Colonic mucosa (tissue), 4 donors: ENCODE data around the gene ADCY4. TPM values are rescaled to one million over a fixed set of nuclear protein-coding genes. Genes with fewer than 3 reads are reported as not detected.

ENCODE experiments used
- DNase-seq: peaks from one replicate; pipeline ENCODE4 v3.0.0-alpha.2; 2020
- H3K27ac ChIP-seq: fragments of 200-600 bp; one replicate; pipeline ENCODE4 v1.8.0; 2021
- H3K27me3 ChIP-seq: fragments of 200-600 bp; one replicate; pipeline ENCODE4 v1.8.0; 2021
- H3K36me3 ChIP-seq: fragments of 200-600 bp; one replicate; pipeline ENCODE4 v1.8.0; 2021
- H3K4me1 ChIP-seq: fragments of 200-600 bp; one replicate; pipeline ENCODE4 v1.8.0; 2021; ENCODE audit warnings: mild to moderate bottlenecking
- H3K4me3 ChIP-seq: fragments of 200-600 bp; one replicate; pipeline ENCODE4 v1.8.0; 2021
- H3K9ac ChIP-seq, 2 donors: one replicate each; pipeline ENCODE4 v1.7.0; 2013; ENCODE audit warnings: control low read depth in 2 of 2, low read depth in 2 of 2, low read length in 2 of 2
- H3K9me3 ChIP-seq: fragments of 200-600 bp; one replicate; pipeline ENCODE4 v1.8.0; 2021
- intact Hi-C: fragments of 100-400 bp; cut with DNase I; formaldehyde crosslinking; loops from one replicate; pipeline ENCODE4 v1.14.1; 2022
- total RNA-seq, 2 donors: library from RNA; stranded (reverse); fragmentation: NEBNext Ultra II Directional in 1 of 2; extraction: Animal tissue kit (Norgen Biotek cat#: 25700) in 1 of 2; gene quantifications; one replicate each; pipeline ENCODE4 v1.2.1, GENCODE V29; 2021
- TF ChIP-seq, protein P1 (sequence below): fragments of 200-600 bp; IDR thresholded peaks from one replicate; pipeline ENCODE4 v1.8.0; 2022; ENCODE audit warnings: antibody characterized with exemption, mild to moderate bottlenecking
- donor health status: healthy.
- donor health status: DM: no; HTN: no; CAD: no.
- donor health status: DM: no; HTN: no; CAD: no.

The ADCY4 gene
- total RNA-seq, 2 donors from 2014 or later = 6.7 to 10.2 TPM

DNA sequence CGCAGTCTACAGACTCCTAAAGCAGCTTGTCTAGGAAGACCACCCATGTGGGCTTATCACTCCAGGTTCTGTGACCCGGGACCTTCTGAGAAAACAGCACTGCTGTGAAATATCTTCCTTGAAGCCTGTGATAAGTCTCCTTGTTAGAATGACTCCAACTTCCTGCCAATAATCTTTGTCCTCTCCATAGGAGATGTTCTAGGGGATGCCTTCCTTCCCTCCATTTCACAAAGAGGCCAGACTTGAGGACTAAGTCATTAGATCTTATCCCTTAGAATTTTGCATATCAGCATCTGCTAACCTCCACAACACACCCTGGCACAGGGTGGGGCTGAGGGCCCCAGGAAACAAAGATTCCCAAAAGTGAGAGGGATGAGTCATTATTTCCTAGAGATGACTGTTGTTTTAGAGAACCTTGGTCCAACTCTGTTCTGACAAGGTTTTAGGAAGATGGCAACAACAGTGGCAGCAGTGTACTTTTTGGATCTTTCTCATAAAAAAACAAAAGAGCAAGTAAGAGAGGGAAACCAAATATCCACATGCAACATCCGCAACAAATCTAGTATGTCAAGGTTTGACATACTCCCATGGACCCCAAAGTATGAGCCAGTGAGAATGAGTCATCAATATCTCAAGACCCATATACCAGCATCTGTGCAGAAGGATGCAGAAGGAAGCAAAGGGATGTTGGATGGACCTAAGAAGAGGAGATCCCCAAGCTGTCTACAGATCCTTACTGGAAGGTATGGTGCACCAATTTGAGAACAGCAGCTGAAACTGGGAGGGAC, 17.5 kb downstream of the ADCY4 start:
- Histone ChIP-seq H3K27me3 (no peaks in the 10 kb centered on the region), H3K9ac (no peak overlapping the region), H3K9me3 (no peaks in the 10 kb centered on the region), H3K36me3 (no peaks in the 10 kb centered on the region), H3K27ac (no peak overlapping the region), H3K4me1 (peaks cover 5% of the 10 kb centered on the region), H3K4me3 (no peak overlapping the region)
- intact Hi-C loops = no loop called here
- no peak for DNase-seq
- TF ChIP-seq, protein P1, sequence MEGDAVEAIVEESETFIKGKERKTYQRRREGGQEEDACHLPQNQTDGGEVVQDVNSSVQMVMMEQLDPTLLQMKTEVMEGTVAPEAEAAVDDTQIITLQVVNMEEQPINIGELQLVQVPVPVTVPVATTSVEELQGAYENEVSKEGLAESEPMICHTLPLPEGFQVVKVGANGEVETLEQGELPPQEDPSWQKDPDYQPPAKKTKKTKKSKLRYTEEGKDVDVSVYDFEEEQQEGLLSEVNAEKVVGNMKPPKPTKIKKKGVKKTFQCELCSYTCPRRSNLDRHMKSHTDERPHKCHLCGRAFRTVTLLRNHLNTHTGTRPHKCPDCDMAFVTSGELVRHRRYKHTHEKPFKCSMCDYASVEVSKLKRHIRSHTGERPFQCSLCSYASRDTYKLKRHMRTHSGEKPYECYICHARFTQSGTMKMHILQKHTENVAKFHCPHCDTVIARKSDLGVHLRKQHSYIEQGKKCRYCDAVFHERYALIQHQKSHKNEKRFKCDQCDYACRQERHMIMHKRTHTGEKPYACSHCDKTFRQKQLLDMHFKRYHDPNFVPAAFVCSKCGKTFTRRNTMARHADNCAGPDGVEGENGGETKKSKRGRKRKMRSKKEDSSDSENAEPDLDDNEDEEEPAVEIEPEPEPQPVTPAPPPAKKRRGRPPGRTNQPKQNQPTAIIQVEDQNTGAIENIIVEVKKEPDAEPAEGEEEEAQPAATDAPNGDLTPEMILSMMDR = no peak

DNA sequence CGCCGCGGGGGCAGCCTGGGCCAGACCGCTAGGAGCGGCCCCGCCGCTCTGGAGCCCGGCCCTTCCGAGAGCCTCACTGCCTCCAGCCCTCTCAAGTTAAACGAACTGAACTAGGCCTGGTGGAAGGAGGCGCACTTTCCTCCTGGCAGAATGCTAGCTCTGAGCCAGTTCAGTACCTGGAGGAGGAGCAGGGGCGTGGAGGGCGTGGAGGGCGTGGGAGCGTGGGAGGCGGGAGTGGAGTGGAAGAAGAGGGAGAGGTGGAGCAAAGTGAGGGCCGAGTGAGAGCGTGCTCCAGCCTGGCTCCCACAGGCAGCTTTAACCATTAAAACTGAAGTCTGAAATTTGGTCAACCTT, 18.3 kb downstream of the ADCY4 start:
- DNase-seq = no peak
- H3K9ac ChIP-seq = no peak overlapping the region
- intact Hi-C loops = no loop called here
- no peaks in the 10 kb centered on the region for H3K27me3 ChIP-seq
- H3K36me3 ChIP-seq = no peaks in the 10 kb centered on the region
- TF ChIP-seq, protein P1 = no peak
- H3K4me1 ChIP-seq = peaks cover 5% of the 10 kb centered on the region
- H3K4me3 ChIP-seq = peak overlapping the region; percentile 2
- no peak overlapping the region for H3K27ac ChIP-seq
- no peaks in the 10 kb centered on the region for H3K9me3 ChIP-seq

DNA sequence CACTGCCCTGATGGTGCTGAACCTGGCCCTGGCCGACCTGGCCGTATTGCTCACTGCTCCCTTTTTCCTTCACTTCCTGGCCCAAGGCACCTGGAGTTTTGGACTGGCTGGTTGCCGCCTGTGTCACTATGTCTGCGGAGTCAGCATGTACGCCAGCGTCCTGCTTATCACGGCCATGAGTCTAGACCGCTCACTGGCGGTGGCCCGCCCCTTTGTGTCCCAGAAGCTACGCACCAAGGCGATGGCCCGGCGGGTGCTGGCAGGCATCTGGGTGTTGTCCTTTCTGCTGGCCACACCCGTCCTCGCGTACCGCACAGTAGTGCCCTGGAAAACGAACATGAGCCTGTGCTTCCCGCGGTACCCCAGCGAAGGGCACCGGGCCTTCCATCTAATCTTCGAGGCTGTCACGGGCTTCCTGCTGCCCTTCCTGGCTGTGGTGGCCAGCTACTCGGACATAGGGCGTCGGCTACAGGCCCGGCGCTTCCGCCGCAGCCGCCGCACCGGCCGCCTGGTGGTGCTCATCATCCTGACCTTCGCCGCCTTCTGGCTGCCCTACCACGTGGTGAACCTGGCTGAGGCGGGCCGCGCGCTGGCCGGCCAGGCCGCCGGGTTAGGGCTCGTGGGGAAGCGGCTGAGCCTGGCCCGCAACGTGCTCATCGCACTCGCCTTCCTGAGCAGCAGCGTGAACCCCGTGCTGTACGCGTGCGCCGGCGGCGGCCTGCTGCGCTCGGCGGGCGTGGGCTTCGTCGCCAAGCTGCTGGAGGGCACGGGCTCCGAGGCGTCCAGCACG, 18.9 kb downstream of the ADCY4 start:
- intact Hi-C loops = no loop called here
- Histone ChIP-seq H3K4me3 (peak overlapping the region; percentile 2), H3K4me1 (peaks cover 5% of the 10 kb centered on the region)

DNA sequence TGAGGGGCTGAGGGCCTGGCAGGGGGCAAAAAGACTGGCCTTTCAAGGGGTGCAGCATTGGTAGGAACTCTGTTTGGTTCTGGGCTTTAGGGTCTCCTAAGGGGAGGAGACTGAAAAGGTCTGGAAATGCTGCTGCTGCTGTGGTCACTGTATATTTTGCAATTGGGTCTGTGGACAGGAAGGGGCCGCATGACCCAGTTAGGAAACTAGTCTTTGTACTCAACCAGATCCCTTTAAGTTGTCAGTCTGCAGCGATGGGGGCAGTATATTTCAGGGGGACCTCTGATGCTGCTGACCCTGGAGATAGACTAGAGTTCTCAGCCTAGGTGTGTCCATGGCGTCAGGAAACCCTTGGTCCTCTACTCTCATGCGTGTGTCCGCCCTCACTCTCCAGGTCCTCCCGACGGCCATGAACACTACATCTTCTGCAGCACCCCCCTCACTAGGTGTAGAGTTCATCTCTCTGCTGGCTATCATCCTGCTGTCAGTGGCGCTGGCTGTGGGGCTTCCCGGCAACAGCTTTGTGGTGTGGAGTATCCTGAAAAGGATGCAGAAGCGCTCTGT, 19.5 kb downstream of the ADCY4 start:
- H3K4me1 ChIP-seq = peaks cover 6% of the 10 kb centered on the region
- no peaks in the 10 kb centered on the region for H3K27me3 ChIP-seq
- H3K9me3 ChIP-seq = no peaks in the 10 kb centered on the region
- intact Hi-C loops = no loop called here
- no peaks in the 10 kb centered on the region for H3K36me3 ChIP-seq
- TF ChIP-seq, protein P1 = no peak
- no peak overlapping the region for H3K27ac ChIP-seq
- peak overlapping the region in 1 of 2 donors; percentile 23 for H3K9ac ChIP-seq
- no peak for DNase-seq
- peak overlapping the region; percentile 2 for H3K4me3 ChIP-seq

More for the DNA sequence above, 18.9 kb downstream of the ADCY4 start:
- Histone ChIP-seq H3K36me3 (no peaks in the 10 kb centered on the region), H3K27ac (peak overlapping the region; percentile 42), H3K9me3 (no peaks in the 10 kb centered on the region), H3K27me3 (no peaks in the 10 kb centered on the region), H3K9ac (peak overlapping the region in 1 of 2 donors; percentile 23)
- DNase-seq = peak; percentile 73
- TF ChIP-seq, protein P1 = peak; percentile 19

DNA sequence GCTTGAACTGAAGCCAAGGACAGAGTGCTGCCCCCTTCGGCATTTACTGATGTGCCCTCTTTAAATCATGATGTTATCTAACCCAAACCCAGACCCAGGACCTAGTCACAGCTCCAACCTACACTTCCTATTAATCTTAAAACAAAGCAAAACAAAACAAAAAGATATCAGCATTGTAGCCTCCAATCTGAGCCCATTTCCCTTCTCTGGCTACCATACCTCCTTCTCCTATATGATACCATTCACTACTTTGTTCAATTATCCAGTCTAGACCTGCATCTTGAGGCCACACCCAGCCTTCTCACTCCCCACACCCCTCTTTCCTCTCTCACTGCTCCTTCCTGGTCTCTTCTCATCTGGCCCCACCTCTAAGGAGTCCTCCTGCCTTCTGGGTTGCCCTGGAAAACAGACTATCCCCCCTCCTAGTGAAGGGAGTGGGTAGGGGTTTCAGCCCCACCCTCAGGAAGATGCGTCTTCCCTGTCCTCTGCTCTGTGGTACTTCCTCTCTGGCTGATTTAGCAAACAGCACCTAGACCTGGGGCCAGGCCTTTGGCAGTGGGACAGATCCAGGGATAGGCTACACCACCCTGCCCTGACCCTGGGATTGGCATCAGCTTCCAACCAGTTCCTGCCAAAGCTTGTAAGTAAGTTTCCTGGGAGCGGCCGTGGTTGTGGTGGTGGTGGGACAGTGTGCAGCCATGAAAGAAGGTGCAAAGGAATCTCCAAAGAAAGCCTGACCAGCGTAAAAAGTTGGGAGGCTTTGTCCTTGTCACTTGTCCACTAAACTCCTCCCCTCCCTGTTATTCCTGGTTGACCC, 20.3 kb downstream of the ADCY4 start:
- Histone ChIP-seq H3K36me3 (no peaks in the 10 kb centered on the region), H3K4me3 (no peak overlapping the region), H3K27me3 (no peaks in the 10 kb centered on the region), H3K27ac (no peak overlapping the region), H3K9ac (no peak overlapping the region), H3K4me1 (peaks cover 13% of the 10 kb centered on the region), H3K9me3 (no peaks in the 10 kb centered on the region)
- intact Hi-C loops = no loop called here
- no peak for DNase-seq
- TF ChIP-seq, protein P1 = no peak
